GM18951 (cell line): Measurements from ENCODE around the gene PTPN13.

Experiments
- POLR2A ChIP-seq: IDR thresholded peaks from 4 replicates; pipeline ENCODE4 v1.6.1; 2011; ENCODE audit warnings: mild to moderate bottlenecking; ENCODE audit not compliant: insufficient read length, insufficient read depth; ENCODE audit errors: extremely low read depth
- in situ Hi-C: fragments of 300-500 bp; cut with MboI; formaldehyde crosslinking; loops from one replicate; pipeline ENCODE4 v1.12.0; 2022; ENCODE audit warnings: low sequenced_read_pairs, mixed read lengths, inconsistent platforms; ENCODE audit not compliant: unreplicated experiment

The PTPN13 gene

DNA sequence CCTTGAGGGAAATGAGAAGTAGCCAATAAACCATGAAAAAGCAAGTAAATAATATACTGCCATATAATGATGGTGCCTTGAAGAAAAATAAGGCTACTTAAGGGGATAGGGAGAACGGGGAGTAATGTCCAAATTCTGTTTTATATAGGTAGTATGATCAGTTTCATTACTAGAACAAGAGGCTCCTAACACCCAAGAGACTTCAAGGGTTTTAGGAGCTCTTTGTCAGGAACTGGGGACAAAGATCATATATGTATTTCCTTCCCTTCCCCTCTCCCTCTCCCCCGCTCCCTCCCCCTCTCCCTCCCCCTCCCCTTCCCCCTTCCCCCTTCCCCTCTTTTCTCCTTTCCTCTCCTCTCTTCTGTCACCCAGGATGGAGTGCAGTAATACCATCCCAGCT lies 127.3 kb downstream of the PTPN13 start:
- TF ChIP-seq POLR2A = no peak
- in situ Hi-C loops = no loop called here

DNA sequence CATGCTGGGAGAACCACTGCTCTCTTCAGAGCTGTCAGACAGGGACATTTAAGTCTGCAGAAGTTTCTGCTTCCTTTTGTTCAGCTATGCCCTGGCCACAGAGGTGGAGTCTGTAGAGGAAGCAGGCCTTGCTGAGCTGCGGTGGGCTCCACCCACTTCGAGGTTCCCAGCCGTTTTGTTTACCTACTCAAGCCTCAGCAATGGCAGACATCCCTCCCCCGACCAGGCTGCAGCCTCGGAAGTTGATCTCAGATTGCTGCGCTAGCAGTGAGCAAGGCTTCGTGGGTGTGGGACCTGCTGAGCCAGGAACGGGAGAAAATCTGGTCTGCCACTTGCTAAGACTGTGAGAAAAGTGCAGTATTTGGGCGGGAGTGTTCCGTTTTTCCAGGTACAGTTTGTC lies 136.2 kb downstream of the PTPN13 start:
- in situ Hi-C loops = no loop called here
- no peak for TF ChIP-seq POLR2A

DNA sequence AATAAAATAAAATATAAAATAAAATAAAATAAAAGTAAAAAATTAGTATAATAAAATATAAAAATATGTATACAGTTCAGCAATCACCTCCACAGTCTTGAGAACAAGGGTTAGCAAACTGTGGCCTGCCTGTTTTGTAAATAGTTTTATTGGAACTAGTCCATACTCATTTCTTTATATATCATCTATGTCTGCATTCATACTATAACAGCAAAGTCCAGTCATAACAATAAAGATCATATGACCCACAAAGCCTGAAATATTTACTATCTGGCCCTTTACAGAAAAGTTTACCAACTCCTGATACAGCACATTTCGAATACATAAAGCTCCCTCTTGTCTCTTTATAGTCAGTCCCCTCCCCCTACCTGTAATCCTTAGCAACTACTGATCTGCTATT lies 143.1 kb downstream of the PTPN13 start:
- in situ Hi-C loops = no loop called here

DNA sequence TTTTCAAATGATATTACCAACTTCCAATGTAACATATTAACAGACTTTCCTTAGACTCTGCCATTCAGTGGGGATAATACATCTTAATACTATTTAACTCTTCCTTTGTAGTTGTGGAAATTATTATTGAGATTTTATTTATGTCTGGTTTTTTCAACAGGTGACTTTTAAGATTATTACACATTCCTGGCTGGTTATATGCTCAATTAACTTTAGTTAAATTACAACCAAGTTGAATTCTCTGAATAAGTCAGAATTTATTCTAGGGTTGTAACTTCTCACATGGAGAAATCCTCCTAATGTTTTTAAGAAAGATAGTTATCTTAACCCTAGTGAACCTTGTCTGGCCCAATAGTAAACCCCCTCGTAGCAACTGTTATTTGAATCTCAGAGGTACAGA lies 147.7 kb downstream of the PTPN13 start:
- TF ChIP-seq POLR2A = no peak
- in situ Hi-C loops = no loop called here

More for the DNA sequence above, 143.1 kb downstream of the PTPN13 start:
- no peak for TF ChIP-seq POLR2A

DNA sequence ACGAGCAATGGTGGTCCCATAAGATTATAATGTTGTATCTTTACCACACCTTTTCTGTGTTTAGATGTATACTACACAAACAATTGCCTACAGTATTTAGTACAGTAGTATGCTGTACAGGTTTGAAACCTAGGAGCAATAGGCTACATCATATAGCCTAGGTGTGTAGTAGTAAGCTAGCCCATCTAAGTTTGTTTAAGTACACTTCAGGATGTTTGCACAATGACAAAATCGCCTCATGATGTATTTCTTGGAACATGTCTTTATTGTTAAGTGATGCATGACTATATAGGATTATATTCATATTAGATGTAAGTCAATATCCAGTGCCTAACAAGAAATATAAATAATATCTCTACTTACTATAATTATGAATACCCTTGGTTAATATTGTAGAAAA lies 150.5 kb downstream of the PTPN13 start:
- in situ Hi-C loops = no loop called here
- no peak for TF ChIP-seq POLR2A

DNA sequence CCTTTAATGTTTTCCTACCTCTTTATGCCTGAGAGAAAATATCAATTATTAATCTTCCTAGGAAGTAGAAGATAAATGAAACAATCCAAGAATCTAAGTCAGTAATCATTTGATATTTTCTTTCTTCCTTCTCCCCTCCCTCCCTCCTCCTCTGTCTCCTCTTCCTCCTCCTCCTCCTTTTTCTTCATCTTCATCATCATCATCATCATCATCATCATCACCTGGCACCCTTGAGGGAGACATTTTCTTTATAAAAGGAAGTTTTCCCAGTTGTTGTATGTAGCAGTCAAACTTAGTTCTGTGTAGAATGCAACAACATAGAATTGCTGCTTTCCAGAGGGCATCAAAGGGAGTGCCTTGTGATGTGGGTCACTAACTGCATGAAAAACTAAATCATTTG lies 155.0 kb downstream of the PTPN13 start:
- TF ChIP-seq POLR2A = no peak
- in situ Hi-C loops = no loop called here

GRCh38 chr4:86755388-86755787 lies 161.3 kb downstream of the PTPN13 start:
- in situ Hi-C loops = no loop called here
- TF ChIP-seq POLR2A = no peak

GRCh38 chr4:86757468-86757867 lies 163.4 kb downstream of the PTPN13 start:
- TF ChIP-seq POLR2A = no peak
- in situ Hi-C loops = no loop called here

DNA sequence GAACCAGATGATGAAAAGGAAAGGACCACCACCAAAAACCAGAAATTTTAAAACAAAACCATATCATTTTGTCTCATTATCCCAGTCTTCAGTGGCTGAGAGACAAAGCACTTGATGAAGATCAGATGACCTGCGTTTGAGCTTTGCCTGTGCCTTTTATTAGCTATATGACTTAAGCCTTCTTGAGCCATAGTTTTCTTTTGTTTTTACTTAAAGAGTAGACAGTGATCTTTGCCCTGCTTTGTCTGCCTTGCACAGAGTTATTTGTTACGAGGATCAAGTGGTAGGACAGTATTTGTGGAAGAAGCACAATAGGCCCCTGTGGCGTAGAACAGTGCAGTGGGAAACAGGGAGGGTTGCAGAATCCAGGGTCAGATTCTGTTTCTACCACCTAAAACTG lies 165.2 kb downstream of the PTPN13 start:
- in situ Hi-C loops = no loop called here
- no peak for TF ChIP-seq POLR2A

DNA sequence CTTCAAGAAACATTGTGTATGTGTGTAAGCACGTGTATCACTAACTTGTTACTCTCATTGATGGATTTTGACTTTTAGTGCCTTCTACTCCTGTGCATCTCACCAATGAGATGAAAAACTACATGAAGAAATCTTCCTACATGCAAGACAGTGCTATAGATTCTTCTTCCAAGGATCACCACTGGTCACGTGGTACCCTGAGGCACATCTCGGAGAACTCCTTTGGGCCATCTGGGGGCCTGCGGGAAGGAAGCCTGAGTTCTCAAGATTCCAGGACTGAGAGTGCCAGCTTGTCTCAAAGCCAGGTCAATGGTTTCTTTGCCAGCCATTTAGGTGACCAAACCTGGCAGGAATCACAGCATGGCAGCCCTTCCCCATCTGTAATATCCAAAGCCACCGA lies 168.5 kb downstream of the PTPN13 start:
- no peak for TF ChIP-seq POLR2A
- in situ Hi-C loops = no loop called here

GRCh38 chr4:86769794-86770193 lies 175.7 kb downstream of the PTPN13 start:
- no peak for TF ChIP-seq POLR2A
- in situ Hi-C loops = no loop called here

- no peak for TF ChIP-seq POLR2A
- in situ Hi-C loops = no loop called here
These were observed 177.0 kb downstream of the PTPN13 start for GRCh38 chr4:86771141-86771540.

- in situ Hi-C loops = no loop called here
- TF ChIP-seq POLR2A = no peak
These were observed 180.9 kb downstream of the PTPN13 start for GRCh38 chr4:86775061-86775460.

- no peak for TF ChIP-seq POLR2A
- in situ Hi-C loops = no loop called here
These were observed 184.1 kb downstream of the PTPN13 start for GRCh38 chr4:86778175-86778574.

GRCh38 chr4:86788826-86789225 lies 194.7 kb downstream of the PTPN13 start:
- in situ Hi-C loops = no loop called here
- TF ChIP-seq POLR2A = no peak

GRCh38 chr4:86791126-86791525 lies 197.0 kb downstream of the PTPN13 start:
- in situ Hi-C loops = no loop called here

DNA sequence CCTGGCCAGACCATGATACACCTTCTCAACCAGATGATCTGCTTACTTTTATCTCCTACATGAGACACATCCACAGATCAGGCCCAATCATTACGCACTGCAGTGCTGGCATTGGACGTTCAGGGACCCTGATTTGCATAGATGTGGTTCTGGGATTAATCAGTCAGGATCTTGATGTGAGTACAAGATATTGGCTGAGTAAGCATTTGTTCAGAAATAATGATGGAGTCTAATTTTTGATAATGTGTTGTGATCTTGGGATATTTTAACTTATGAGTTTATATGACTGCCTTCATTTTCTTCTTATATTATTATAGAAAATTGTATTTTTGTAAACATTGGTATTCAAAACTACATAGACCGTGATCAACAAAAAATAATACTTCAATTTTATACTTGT lies 215.7 kb downstream of the PTPN13 start:
- in situ Hi-C loops = no loop called here
- TF ChIP-seq POLR2A = no peak

More at GRCh38 chr4:86791126-86791525, 197.0 kb downstream of the PTPN13 start:
- no peak for TF ChIP-seq POLR2A
